ENCODE data around the gene RASGRP2.

DNA sequence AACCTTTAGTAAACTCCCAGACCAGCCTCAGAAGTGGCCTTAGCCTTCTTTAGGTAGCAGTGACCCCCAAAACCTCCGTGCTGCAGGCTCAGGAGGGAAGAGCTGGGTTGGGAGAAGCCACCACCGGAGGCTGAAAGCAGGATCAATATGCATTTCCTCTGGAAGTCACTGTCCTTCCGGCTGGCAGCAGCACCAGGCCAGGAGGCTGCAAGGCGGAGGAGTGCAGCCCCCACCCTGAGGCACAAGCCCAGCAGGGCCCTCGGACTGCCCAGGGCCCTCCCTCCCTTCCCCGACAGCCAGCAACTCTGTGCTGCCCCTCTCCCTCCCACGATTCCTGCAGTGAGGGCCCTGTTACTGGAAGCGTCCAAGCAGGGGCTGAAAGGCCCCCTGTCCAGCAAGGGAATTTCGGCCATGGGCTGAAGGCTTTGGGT, 17.7 kb downstream of the RASGRP2 start:
- TF ChIP-seq CTCF (IDR thresholded peaks at IDR 0.05) (no peak), POLR2A (IDR thresholded peaks at IDR 0.05) (no peak)
